ENCODE results near the gene ARHGDIG.

The ARHGDIG gene

DNA sequence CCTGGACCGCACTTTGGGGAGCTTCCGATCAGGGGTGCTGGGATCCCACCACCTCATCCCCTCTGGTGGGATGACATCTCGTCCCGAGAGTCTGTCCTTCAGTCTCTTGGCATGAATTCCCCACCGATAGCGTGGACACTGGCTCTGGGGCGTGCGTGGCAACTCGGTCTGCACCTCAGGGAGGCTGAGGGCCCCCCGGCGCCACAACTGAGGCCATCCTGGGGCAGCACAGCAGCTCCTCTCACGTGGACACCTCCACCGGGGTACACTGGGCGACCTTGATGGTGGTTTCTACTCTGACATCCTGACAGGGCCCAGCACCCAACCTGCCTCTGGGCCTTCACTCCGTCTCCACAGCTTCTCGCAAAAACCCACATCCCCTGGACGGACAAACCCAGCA, 11.1 kb downstream of the ARHGDIG start:
- Histone ChIP-seq H3K27me3 (ENCODE audit: control insufficient read depth, insufficient read depth, low read length) (no peaks in the 10 kb centered on the region), H3K9me3 (ENCODE audit: control insufficient read depth, low read length) (no peaks in the 10 kb centered on the region), H3K4me3 (ENCODE audit: low read depth, low read length) (no peak overlapping the region), H2AFZ (no peak overlapping the region), H3K36me3 (ENCODE audit: control insufficient read depth, insufficient read depth, low read length) (no peaks in the 10 kb centered on the region), H3K79me2 (no peaks in the 10 kb centered on the region), H3K4me1 (no peaks in the 10 kb centered on the region), H3K27ac (no peak overlapping the region), H3K4me2 (ENCODE audit: low read length) (no peak overlapping the region), H3K9ac (no peak overlapping the region)
- TF ChIP-seq, protein P1, sequence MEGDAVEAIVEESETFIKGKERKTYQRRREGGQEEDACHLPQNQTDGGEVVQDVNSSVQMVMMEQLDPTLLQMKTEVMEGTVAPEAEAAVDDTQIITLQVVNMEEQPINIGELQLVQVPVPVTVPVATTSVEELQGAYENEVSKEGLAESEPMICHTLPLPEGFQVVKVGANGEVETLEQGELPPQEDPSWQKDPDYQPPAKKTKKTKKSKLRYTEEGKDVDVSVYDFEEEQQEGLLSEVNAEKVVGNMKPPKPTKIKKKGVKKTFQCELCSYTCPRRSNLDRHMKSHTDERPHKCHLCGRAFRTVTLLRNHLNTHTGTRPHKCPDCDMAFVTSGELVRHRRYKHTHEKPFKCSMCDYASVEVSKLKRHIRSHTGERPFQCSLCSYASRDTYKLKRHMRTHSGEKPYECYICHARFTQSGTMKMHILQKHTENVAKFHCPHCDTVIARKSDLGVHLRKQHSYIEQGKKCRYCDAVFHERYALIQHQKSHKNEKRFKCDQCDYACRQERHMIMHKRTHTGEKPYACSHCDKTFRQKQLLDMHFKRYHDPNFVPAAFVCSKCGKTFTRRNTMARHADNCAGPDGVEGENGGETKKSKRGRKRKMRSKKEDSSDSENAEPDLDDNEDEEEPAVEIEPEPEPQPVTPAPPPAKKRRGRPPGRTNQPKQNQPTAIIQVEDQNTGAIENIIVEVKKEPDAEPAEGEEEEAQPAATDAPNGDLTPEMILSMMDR (IDR thresholded peaks at IDR 0.05), result no peak

DNA sequence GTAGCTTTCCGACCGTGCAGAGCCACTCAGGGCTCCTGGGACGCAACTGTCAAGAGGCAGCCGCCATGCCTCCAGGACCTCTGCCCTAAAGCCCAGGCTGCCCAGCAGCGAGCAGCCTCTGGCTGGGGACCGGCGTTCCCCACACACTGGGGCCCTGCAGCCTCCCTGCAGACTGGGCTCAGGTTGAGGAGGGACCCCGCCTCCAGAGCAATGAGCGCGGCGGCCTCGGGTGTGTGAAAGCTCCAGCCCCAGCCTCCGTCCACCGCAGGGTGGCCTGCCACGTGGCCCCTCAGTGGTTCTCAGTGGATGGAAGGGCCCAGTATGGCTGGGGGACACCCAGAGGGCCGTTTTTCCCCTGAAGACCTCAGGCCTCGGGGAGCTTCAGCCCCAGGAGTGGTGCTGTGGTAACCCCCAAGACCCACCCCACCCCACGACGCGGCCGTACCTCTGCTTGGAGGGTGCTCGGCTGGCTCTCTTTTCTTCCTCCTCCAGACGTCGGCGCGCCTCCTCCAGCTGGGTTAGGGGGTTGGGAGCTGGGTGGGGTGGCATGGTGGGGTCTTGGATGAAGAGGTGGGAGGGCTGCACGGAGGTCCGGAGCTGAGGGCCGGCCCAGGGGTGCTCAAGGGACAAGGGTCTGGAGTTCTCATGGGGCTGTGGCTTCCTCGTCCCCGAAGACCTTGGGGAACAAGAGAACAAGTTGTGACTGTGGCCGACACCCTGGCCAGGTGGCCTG, 12.8 kb downstream of the ARHGDIG start:
- no peaks in the 10 kb centered on the region for H3K27me3 ChIP-seq (ENCODE audit: control insufficient read depth, insufficient read depth, low read length)
- H3K4me3 ChIP-seq (ENCODE audit: low read depth, low read length), result no peak overlapping the region
- no peaks in the 10 kb centered on the region for H3K36me3 ChIP-seq (ENCODE audit: control insufficient read depth, insufficient read depth, low read length)
- no peak overlapping the region for H2AFZ ChIP-seq
- H3K79me2 ChIP-seq, result no peaks in the 10 kb centered on the region
- H3K9me3 ChIP-seq (ENCODE audit: control insufficient read depth, low read length), result no peaks in the 10 kb centered on the region
- no peak overlapping the region for H3K4me2 ChIP-seq (ENCODE audit: low read length)
- no peaks in the 10 kb centered on the region for H3K4me1 ChIP-seq
- TF ChIP-seq, protein P1 (IDR thresholded peaks at IDR 0.05), result no peak
- no peak overlapping the region for H3K27ac ChIP-seq
- no peak overlapping the region for H3K9ac ChIP-seq

DNA sequence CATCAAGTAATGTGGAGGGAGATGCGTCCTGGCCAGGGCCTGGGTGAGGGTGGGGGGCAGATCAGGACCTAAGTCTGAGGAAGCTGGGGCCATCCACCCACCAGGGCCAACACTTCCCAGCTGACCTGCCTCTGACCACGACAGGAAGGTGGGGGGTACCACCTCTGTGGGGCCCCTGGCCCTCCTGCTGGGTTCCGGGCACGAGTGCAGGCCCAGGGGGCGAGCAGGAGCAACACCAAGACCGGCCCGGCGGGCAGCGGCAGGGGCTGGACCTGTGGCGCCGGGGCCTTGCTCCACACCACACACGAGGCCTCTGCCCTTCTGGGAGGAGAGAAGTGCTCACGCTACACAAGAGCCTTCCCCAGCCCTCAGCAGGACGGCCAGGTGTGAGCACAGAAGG, 15.9 kb downstream of the ARHGDIG start:
- no peak overlapping the region for H3K9ac ChIP-seq
- no peaks in the 10 kb centered on the region for H3K36me3 ChIP-seq (ENCODE audit: control insufficient read depth, insufficient read depth, low read length)
- H3K9me3 ChIP-seq (ENCODE audit: control insufficient read depth, low read length), result no peaks in the 10 kb centered on the region
- no peak overlapping the region for H3K27ac ChIP-seq
- no peak overlapping the region for H2AFZ ChIP-seq
- no peaks in the 10 kb centered on the region for H3K4me1 ChIP-seq
- H3K79me2 ChIP-seq, result peaks cover 4% of the 10 kb centered on the region
- H3K4me2 ChIP-seq (ENCODE audit: low read length), result no peak overlapping the region
- TF ChIP-seq, protein P1 (IDR thresholded peaks at IDR 0.05), result no peak
- no peak overlapping the region for H3K4me3 ChIP-seq (ENCODE audit: low read depth, low read length)
- H3K27me3 ChIP-seq (ENCODE audit: control insufficient read depth, insufficient read depth, low read length), result no peaks in the 10 kb centered on the region

DNA sequence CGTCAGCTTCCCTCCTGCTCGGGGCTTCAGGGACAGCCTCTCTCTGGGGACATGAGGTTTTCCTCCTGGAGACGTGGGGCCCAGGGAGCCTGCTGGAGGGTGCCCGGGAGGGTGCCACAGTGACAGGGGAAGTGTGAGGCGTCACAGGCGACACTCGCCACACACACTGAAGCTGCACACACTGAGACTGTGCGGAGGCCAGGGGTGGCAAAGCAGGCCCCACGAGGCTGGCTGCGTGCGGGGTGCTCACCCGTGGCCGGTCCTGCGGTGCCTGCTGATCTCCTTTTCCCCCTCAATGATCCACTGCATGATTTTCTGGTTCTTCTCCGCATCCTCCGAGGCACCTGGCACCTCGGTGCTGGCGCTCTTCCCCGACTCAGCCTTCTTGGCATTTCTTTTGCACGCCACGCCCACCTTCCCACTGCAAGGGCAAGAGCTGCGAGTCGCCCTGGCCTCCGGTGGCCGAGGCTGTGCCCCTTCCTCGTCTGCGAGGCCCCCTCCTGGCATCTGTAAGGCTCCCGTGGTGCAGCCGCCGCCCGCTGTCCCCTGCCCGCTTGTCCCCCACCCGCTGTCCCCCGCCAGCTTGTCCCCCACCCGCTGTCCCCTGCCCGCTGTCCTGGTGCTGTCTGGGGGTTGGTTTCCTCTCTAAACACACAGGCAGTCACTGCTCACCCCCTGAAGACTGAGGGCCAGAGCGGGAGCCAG, 16.6 kb downstream of the ARHGDIG start:
- H3K27ac ChIP-seq, result no peak overlapping the region
- H2AFZ ChIP-seq, result no peak overlapping the region
- H3K27me3 ChIP-seq (ENCODE audit: control insufficient read depth, insufficient read depth, low read length), result no peaks in the 10 kb centered on the region
- H3K9ac ChIP-seq, result no peak overlapping the region
- TF ChIP-seq, protein P1 (IDR thresholded peaks at IDR 0.05), result no peak
- H3K4me1 ChIP-seq, result no peaks in the 10 kb centered on the region
- no peaks in the 10 kb centered on the region for H3K36me3 ChIP-seq (ENCODE audit: control insufficient read depth, insufficient read depth, low read length)
- peaks cover 4% of the 10 kb centered on the region for H3K79me2 ChIP-seq
- no peaks in the 10 kb centered on the region for H3K9me3 ChIP-seq (ENCODE audit: control insufficient read depth, low read length)
- no peak overlapping the region for H3K4me3 ChIP-seq (ENCODE audit: low read depth, low read length)
- no peak overlapping the region for H3K4me2 ChIP-seq (ENCODE audit: low read length)
